Left lung (tissue), 10 donors: ENCODE data around the gene SLC4A3. TPM values are rescaled to one million over a fixed set of nuclear protein-coding genes. Genes with fewer than 3 reads are reported as not detected.

Experiments used
- ATAC-seq: fragments of 200-7000 bp; cut with Tn5 transposase; one replicate; pipeline ENCODE4 v1.9.1; 2020; ENCODE audit warnings: moderate library complexity
- DNase-seq, 4 donors: peaks; one replicate each; pipeline ENCODE4 v3.0.0-alpha.2; 2013 to 2020
- H3K27ac ChIP-seq, 2 donors: fragments of 200-600 bp; sonication (generic) in 1 of 2; one replicate each; pipeline versions ENCODE4 v1.5.0 to v1.8.0; 2020 to 2021
- H3K27me3 ChIP-seq, 2 donors: fragments of 200-600 bp; sonication (generic) in 1 of 2; one replicate each; pipeline versions ENCODE4 v1.5.0 to v1.8.0; 2020 to 2021
- H3K36me3 ChIP-seq, 2 donors: fragments of 200-600 bp; sonication (generic) in 1 of 2; one replicate each; pipeline versions ENCODE4 v1.5.0 to v1.8.0; 2020 to 2021
- H3K4me1 ChIP-seq, 2 donors: fragments of 200-600 bp; one replicate each; pipeline ENCODE4 v1.8.0; 2021
- H3K4me3 ChIP-seq, 2 donors: fragments of 200-600 bp; sonication (generic) in 1 of 2; one replicate each; pipeline versions ENCODE4 v1.5.0 to v1.8.0; 2020 to 2021; ENCODE audit warnings: mild to moderate bottlenecking in 1 of 2
- H3K9me3 ChIP-seq, 2 donors: fragments of 200-600 bp; sonication (generic) in 1 of 2; one replicate each; pipeline versions ENCODE4 v1.5.0 to v1.8.0; 2020 to 2021
- intact Hi-C, 2 donors: fragments of 100-400 bp; cut with DNase I; formaldehyde crosslinking; loops; one replicate each; pipeline versions ENCODE4 v1.11.2 to v1.14.2; 2022
- polyA plus RNA-seq, 6 donors: library from polyadenylated mRNA; unstranded; fragments of 120-200 nt; gene quantifications; one replicate each; pipeline ENCODE4 v1.2.1, GENCODE V29; 2013; ENCODE audit not compliant: insufficient read length in 6 of 6
- total RNA-seq, 2 donors: library from RNA; stranded (reverse); fragmentation: NEBNext Ultra II Directional; extraction: Animal tissue kit (Norgen Biotek cat#: 25700); gene quantifications; one replicate each; pipeline ENCODE4 v1.2.1, GENCODE V29; 2021
- TF ChIP-seq, protein P1 (sequence below), 2 donors: fragments of 200-600 bp; sonication (generic) in 1 of 2; IDR thresholded peaks; one replicate each; pipeline versions ENCODE4 v1.5.0 to v1.8.0; 2021; ENCODE audit warnings: antibody characterized with exemption in 2 of 2
- donor health status: DM: no; HTN: yes; CAD: no.
- donor health status: DM: no; HTN: no; CAD: no.

SLC4A3 gene
- total and polyA plus RNA-seq, 8 donors, result 2.9 to 13.3 (median 9.8) TPM

DNA sequence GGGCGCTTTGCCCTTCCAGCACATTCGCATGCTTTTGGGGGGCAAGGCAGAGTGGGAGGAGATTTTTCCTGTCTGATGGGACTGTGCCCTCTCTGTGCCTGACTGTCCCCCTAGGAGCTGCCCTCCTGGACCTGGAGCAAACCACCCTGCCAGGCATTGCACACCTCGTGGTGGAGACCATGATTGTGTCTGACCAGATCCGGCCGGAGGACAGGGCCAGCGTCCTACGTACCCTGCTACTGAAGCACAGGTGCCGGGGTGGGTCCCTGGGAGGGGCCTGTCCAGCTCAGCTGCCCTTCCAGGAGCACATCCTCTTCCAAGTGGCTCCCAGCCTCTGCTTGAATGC, 5.3 kb downstream of the SLC4A3 start:
- Histone ChIP-seq H3K27me3 (peaks cover 0 to 37% of the 10 kb centered on the region in 2 donors), H3K36me3 (no peaks in the 10 kb centered on the region), H3K4me3 (no peak overlapping the region), H3K4me1 (peaks cover 5 to 6% of the 10 kb centered on the region in 2 donors), H3K9me3 (no peaks in the 10 kb centered on the region), H3K27ac (no peak overlapping the region)
- DNase-seq, result peak in 1 of 4 donors; percentile 73
- TF ChIP-seq, protein P1, sequence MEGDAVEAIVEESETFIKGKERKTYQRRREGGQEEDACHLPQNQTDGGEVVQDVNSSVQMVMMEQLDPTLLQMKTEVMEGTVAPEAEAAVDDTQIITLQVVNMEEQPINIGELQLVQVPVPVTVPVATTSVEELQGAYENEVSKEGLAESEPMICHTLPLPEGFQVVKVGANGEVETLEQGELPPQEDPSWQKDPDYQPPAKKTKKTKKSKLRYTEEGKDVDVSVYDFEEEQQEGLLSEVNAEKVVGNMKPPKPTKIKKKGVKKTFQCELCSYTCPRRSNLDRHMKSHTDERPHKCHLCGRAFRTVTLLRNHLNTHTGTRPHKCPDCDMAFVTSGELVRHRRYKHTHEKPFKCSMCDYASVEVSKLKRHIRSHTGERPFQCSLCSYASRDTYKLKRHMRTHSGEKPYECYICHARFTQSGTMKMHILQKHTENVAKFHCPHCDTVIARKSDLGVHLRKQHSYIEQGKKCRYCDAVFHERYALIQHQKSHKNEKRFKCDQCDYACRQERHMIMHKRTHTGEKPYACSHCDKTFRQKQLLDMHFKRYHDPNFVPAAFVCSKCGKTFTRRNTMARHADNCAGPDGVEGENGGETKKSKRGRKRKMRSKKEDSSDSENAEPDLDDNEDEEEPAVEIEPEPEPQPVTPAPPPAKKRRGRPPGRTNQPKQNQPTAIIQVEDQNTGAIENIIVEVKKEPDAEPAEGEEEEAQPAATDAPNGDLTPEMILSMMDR (IDR thresholded peaks at IDR 0.05), result no peak
- ATAC-seq, result no peak
- intact Hi-C loops, result no loop called here

DNA sequence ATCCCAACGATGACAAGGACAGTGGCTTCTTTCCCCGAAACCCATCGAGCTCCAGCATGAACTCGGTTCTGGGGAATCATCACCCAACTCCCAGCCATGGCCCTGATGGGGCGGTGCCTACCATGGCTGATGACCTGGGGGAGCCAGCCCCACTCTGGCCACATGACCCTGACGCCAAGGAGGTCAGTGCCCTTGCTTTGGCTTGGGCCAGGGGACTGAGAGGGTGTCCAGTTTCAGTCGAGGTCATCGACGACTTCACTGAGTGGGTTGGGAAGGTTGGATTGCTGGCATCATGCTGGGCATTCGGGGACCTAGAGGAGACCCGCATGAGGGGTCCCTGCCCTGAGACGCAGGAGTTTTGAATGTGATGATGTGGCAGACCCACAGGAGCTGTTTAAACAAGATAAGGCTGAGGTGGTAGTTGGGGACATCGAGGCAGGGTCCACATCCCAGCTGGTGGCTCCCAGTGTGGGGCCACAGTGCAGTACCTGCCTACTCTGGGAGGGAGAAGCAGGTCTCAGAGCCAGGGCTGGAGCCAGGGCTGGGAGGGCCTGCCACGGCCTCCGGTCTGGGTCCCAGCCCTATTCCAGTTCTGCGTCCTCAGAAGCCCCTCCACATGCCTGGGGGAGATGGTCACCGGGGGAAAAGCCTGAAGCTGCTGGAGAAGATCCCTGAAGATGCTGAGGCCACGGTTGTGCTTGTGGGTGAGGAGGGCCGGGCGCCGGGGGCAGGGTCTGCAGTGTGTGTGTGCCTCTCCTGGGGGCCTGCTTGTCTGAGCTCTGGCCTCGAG, 6.0 kb downstream of the SLC4A3 start:
- ATAC-seq (no peak), DNase-seq (peak in 1 of 4 donors; percentile 49)
- Histone ChIP-seq H3K4me1 (no peaks in the 10 kb centered on the region), H3K9me3 (no peaks in the 10 kb centered on the region), H3K4me3 (no peak overlapping the region), H3K27ac (no peak overlapping the region), H3K36me3 (no peaks in the 10 kb centered on the region), H3K27me3 (peaks cover 0 to 32% of the 10 kb centered on the region in 2 donors)
- intact Hi-C loops, result no loop called here
- TF ChIP-seq, protein P1 (IDR thresholded peaks at IDR 0.05), result no peak

- ATAC-seq (no peak), DNase-seq (peak in 1 of 4 donors; percentile 69)
- Histone ChIP-seq H3K4me1 (no peaks in the 10 kb centered on the region), H3K27ac (no peak overlapping the region), H3K9me3 (no peaks in the 10 kb centered on the region), H3K27me3 (peaks cover 0 to 26% of the 10 kb centered on the region in 2 donors), H3K36me3 (no peaks in the 10 kb centered on the region), H3K4me3 (no peak overlapping the region)
- intact Hi-C loops, result no loop called here
- TF ChIP-seq, protein P1 (IDR thresholded peaks at IDR 0.05), result no peak
Observed at GRCh38 chr2:219634171-219634940, 6.9 kb downstream of the SLC4A3 start.

DNA sequence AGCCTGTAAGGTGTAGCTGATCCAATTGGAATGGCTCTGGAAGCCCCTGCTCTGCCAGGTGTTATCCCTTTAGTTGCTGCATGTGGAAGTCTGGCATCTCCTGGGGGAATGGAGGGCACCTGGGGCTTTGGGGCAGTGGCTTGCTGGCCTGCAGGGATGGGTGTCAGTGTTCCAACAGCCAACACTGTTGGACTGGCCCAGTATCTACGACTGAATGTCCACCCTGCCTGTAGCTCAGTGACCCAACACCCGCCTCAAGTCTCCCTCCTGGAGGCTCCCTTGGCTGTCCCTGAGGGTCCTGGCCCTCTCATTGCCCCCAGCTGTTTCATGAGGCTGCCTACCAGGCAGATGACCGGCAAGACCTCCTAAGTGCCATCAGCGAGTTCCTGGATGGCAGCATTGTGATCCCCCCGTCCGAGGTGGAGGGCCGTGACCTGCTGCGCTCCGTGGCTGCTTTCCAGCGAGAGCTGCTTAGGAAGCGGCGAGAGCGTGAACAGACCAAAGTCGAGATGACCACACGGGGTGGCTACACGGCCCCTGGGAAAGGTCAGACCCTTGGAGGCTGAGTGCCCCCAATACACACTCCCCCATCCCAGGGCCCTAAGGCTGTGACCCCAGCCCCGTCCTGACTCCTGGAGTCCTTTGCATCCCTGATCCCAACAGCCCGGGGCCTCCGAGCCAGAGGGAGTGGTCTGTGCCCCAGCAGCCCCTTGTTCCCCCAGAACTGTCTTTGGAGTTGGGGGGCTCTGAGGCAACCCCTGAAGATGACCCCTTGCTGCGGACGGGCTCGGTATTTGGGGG, 7.7 kb downstream of the SLC4A3 start:
- H3K4me1 ChIP-seq, result no peaks in the 10 kb centered on the region
- ATAC-seq (no peak), DNase-seq (no peak)
- H3K27ac ChIP-seq, result no peak overlapping the region
- no peaks in the 10 kb centered on the region for H3K36me3 ChIP-seq
- no peaks in the 10 kb centered on the region for H3K9me3 ChIP-seq
- no peak overlapping the region for H3K4me3 ChIP-seq
- intact Hi-C loops, result no loop called here
- TF ChIP-seq, protein P1 (IDR thresholded peaks at IDR 0.05), result no peak
- H3K27me3 ChIP-seq, result peaks cover 0 to 27% of the 10 kb centered on the region in 2 donors
